ENCODE data around the gene PLA1A.
"Not testable (repeated sequence)": the region's sequence is repeated elsewhere in the genome, so short reads cannot be mapped to it uniquely, and the experiment has no call there.

PLA1A gene, protein sequence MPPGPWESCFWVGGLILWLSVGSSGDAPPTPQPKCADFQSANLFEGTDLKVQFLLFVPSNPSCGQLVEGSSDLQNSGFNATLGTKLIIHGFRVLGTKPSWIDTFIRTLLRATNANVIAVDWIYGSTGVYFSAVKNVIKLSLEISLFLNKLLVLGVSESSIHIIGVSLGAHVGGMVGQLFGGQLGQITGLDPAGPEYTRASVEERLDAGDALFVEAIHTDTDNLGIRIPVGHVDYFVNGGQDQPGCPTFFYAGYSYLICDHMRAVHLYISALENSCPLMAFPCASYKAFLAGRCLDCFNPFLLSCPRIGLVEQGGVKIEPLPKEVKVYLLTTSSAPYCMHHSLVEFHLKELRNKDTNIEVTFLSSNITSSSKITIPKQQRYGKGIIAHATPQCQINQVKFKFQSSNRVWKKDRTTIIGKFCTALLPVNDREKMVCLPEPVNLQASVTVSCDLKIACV

GRCh38 chr3:119597548-119598288, at the start of gene PLA1A:
Gene PLA1A (plus strand): TSS chr3:119597885. CDS start chr3:119597914, 29 bp downstream.
- Mint-ChIP-seq H3K4me3 (no peak within 1 kb of the TSS), H3K27ac (peak within 1 kb of the TSS; percentile 33)

DNA sequence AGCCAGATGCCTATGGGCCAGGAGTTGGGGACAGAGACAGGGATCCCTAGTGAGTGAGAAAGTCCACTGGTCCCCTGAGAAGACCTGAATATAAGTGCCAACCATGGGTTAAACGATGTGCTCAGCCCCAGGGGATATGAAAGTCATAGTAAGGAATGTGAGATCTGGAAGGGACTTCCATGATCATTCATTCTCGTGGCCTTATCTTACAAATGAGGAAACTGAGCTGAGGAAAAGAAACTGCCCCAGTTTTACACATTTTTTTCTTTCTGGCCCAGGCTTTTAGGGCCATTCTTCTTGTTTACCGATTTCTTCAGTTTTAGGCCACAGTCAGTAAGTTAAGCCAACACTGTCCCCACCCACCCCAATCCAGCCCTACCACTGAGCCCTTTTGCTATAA, 49.3 kb upstream of the PLA1A start:
- DNase-seq (ENCODE audit: low spot score in 2 of 2), result no peak
- H3K27ac Mint-ChIP-seq, result peak overlapping the region; percentile 47
- no peaks in the 10 kb centered on the region for H3K9me3 Mint-ChIP-seq
- H3K36me3 Mint-ChIP-seq, result peaks cover 4% of the 10 kb centered on the region
- no peak for ATAC-seq (ENCODE audit: low read depth)
- no peaks in the 10 kb centered on the region for H3K27me3 Mint-ChIP-seq
- no peak overlapping the region for H3K4me3 Mint-ChIP-seq
- H3K4me1 Mint-ChIP-seq, result peaks cover 51% of the 10 kb centered on the region

More at GRCh38 chr3:119597548-119598288, at the start of gene PLA1A:
- peaks cover 27% of the 10 kb centered on the region for H3K4me1 Mint-ChIP-seq
- no peaks in the 10 kb centered on the region for H3K9me3 Mint-ChIP-seq
- no peaks in the 10 kb centered on the region for H3K36me3 Mint-ChIP-seq
- no peak for ATAC-seq (ENCODE audit: low read depth)
- no peak for DNase-seq (ENCODE audit: low spot score in 2 of 2)
- H3K27me3 Mint-ChIP-seq, result no peaks in the 10 kb centered on the region

DNA sequence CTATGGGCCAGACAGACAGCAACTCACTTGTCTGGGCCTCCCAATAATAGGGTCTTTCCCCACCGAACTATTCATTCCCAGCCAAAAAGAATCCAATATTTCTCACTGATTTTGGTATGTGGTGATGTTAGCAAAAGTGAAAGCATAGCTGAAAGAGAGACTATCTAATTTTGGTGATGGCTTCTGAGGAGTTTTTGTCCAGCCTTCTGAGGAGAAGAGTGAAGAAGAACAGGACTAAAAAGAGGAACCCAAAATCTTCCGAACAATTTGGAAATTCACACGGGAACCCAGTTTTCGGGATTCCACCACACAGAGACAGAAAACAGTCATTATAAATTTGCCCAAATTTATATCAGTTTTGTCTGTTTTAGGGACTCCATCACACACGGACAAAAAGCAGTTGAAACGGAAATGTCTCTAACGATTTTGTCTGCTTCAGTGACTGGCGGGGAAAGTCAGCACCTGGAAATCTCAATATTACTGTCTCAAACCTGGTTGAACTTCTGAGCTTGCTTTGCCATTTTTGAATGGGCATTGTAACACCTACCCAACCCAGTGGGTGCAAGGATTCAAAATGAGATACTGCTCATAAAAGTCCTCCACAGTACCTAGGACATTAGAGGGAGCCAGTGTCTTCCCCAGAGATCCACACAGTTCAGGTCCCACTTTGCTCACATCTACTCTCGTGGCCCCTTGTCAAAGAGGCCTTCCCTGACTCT, 47.3 kb upstream of the PLA1A start:
- no peaks in the 10 kb centered on the region for H3K27me3 Mint-ChIP-seq
- DNase-seq (ENCODE audit: low spot score in 2 of 2) (no peak), ATAC-seq (ENCODE audit: low read depth) (no peak)
- peak overlapping the region; percentile 92 for H3K27ac Mint-ChIP-seq
- H3K9me3 Mint-ChIP-seq, result no peaks in the 10 kb centered on the region
- peaks cover 2% of the 10 kb centered on the region for H3K36me3 Mint-ChIP-seq
- peaks cover 65% of the 10 kb centered on the region for H3K4me1 Mint-ChIP-seq
- H3K4me3 Mint-ChIP-seq, result peak overlapping the region; percentile 69

DNA sequence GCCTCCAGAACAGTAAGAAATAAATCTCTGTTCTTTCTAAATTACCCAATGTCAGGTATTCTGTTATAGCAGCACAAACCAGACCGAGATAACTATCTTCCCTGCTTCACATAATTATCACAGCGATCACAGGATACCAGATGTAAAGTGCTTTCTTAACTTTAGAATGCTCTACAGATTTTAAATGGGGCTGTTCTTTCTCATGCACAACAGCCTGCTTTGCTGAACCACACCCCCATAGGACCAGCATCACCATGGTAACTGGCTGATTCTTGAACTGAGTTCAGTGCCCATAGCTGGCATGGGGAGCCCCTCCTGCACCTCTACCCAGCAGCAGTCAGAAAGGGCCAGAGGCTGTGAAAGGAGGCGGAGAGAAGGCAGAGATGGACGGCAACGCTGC, 46.1 kb upstream of the PLA1A start:
- Mint-ChIP-seq H3K27ac (peak overlapping the region; percentile 92), H3K9me3 (no peaks in the 10 kb centered on the region), H3K4me3 (peak overlapping the region; percentile 73), H3K4me1 (peaks cover 68% of the 10 kb centered on the region), H3K27me3 (no peaks in the 10 kb centered on the region), H3K36me3 (peaks cover 2% of the 10 kb centered on the region)
- no peak for DNase-seq (ENCODE audit: low spot score in 2 of 2)
- peak; percentile 66 for ATAC-seq (ENCODE audit: low read depth)

DNA sequence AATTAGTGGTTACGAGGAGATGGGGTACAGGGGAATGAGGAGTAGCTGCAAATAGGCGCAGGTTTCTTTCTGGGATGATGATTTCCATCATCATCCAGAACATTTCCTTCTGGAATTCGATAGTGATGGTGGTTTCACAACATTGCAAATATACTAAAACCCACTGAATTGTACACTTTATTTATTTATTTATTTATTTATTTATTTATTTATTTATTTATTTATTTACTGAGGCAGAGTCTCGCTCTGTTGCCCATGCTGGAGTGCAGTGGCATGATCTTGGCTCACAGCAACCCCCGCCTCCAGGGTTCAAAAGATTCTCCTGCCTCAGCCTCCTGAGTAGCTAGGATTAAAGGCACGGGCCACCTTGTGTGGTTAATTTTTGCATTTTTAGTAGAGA, 44.8 kb upstream of the PLA1A start:
- H3K9me3 Mint-ChIP-seq; H3K4me3 Mint-ChIP-seq; DNase-seq (ENCODE audit: low spot score in 2 of 2); ATAC-seq (ENCODE audit: low read depth); H3K36me3 Mint-ChIP-seq; H3K27me3 Mint-ChIP-seq: not testable (repeated sequence)
- Mint-ChIP-seq H3K27ac (peak overlapping the region; percentile 92), H3K4me1 (peaks cover 68% of the 10 kb centered on the region)

- no peaks in the 10 kb centered on the region for H3K27me3 Mint-ChIP-seq
These were observed 43.8 kb upstream of the PLA1A start for GRCh38 chr3:119553823-119554415.

GRCh38 chr3:119555309-119555735, 42.4 kb upstream of the PLA1A start:
- Mint-ChIP-seq H3K27ac (peak overlapping the region; percentile 99), H3K36me3 (peaks cover 2% of the 10 kb centered on the region), H3K27me3 (no peaks in the 10 kb centered on the region), H3K9me3 (no peaks in the 10 kb centered on the region), H3K4me3 (peak overlapping the region; percentile 81), H3K4me1 (peaks cover 68% of the 10 kb centered on the region)
- DNase-seq (ENCODE audit: low spot score in 2 of 2) (peak in 1 of 2 donors; percentile 37), ATAC-seq (ENCODE audit: low read depth) (peak; percentile 53)

More at GRCh38 chr3:119553823-119554415, 43.8 kb upstream of the PLA1A start:
- no peaks in the 10 kb centered on the region for H3K9me3 Mint-ChIP-seq
- peaks cover 2% of the 10 kb centered on the region for H3K36me3 Mint-ChIP-seq
- H3K4me3 Mint-ChIP-seq, result peak overlapping the region; percentile 81
- peaks cover 70% of the 10 kb centered on the region for H3K4me1 Mint-ChIP-seq
- no peak for ATAC-seq (ENCODE audit: low read depth)
- H3K27ac Mint-ChIP-seq, result peak overlapping the region; percentile 99
- DNase-seq (ENCODE audit: low spot score in 2 of 2), result no peak

GRCh38 chr3:119555929-119556328, 41.8 kb upstream of the PLA1A start:
- peaks cover 2% of the 10 kb centered on the region for H3K36me3 Mint-ChIP-seq

DNA sequence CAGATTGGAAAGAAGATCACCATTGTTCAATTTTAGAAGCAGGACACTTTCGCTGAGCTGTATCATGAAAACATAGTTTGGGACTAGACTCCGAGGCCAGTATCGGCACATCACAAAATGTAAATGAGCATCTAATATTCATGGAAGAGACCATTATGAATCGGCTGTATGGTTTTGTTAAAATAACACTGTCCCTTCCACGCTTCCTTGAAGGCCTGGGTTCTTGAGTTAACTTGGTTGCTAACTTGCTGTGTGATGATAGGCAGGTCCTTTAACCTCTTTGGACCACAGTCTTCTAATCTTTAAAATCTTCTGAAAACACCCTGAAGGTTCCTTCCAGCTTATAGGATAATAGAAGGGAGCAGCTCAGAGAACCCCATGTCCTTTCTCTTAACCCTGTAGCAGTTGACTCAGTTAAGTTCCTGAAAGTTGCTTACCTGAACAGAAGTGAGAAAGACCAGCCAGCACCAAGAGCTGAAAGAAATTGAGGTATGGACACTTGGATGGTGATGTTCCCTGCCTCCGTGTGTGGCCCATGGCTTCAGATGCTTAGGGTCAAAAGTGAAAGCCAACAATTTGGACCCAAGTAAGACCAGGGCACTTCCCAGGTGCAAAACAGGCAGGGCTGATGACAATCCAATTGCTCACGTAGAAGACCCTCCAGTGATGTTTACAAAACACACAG, 40.4 kb upstream of the PLA1A start:
- Mint-ChIP-seq H3K9me3 (no peaks in the 10 kb centered on the region), H3K27me3 (no peaks in the 10 kb centered on the region), H3K36me3 (peaks cover 2% of the 10 kb centered on the region), H3K4me3 (peak overlapping the region; percentile 81), H3K4me1 (peaks cover 57% of the 10 kb centered on the region), H3K27ac (peak overlapping the region; percentile 99)
- ATAC-seq (ENCODE audit: low read depth), result no peak
- no peak for DNase-seq (ENCODE audit: low spot score in 2 of 2)

More at GRCh38 chr3:119555929-119556328, 41.8 kb upstream of the PLA1A start:
- H3K27me3 Mint-ChIP-seq, result no peaks in the 10 kb centered on the region
- no peak for ATAC-seq (ENCODE audit: low read depth)
- H3K9me3 Mint-ChIP-seq, result no peaks in the 10 kb centered on the region
- peak overlapping the region; percentile 81 for H3K4me3 Mint-ChIP-seq
- H3K27ac Mint-ChIP-seq, result peak overlapping the region; percentile 99
- H3K4me1 Mint-ChIP-seq, result peaks cover 65% of the 10 kb centered on the region
- no peak for DNase-seq (ENCODE audit: low spot score in 2 of 2)

- DNase-seq (ENCODE audit: low spot score in 2 of 2) (no peak), ATAC-seq (ENCODE audit: low read depth) (no peak)
- H3K9me3 Mint-ChIP-seq, result no peaks in the 10 kb centered on the region
- no peaks in the 10 kb centered on the region for H3K27me3 Mint-ChIP-seq
- peak overlapping the region; percentile 81 for H3K4me3 Mint-ChIP-seq
- H3K36me3 Mint-ChIP-seq, result peaks cover 2% of the 10 kb centered on the region
- H3K4me1 Mint-ChIP-seq, result peaks cover 56% of the 10 kb centered on the region
- peak overlapping the region; percentile 99 for H3K27ac Mint-ChIP-seq
These were observed 39.8 kb upstream of the PLA1A start for GRCh38 chr3:119557877-119558269.

DNA sequence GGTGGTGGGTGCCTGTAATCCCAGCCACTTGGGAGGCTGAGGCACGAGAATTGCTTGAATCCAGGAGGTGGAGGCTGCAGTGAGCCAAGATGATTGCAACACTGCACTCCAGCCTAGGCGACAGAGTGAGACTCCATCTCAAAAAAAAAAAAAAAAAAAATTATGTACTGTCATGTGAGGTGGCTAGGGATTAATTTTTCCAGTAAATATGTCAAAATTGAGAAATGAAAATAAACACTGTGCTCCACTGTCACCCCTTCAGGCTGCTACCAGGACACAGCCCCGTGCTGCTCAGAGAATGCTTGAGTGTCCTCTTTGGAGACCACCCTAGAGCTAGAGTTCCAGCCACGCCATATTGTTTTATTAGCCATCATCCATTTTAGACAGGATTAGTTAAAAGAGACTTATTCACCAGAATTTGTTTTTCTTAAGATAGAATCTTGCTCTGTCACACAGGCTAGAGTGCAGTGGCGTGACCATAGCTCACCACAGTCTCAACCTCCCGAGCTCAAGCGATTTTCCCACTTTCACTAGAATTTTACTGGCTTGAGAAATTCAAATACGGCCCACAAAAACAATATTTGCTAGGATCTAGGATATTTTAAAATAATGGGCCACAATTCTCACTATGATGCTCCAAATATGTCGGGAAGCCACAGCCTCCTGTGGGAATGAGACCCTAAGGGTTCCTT, 38.9 kb upstream of the PLA1A start:
- ATAC-seq (ENCODE audit: low read depth) (no peak), DNase-seq (ENCODE audit: low spot score in 2 of 2) (no peak)
- Mint-ChIP-seq H3K4me3 (peak overlapping the region; percentile 81), H3K27me3 (no peaks in the 10 kb centered on the region), H3K27ac (peak overlapping the region; percentile 99), H3K9me3 (no peaks in the 10 kb centered on the region), H3K36me3 (peaks cover 2% of the 10 kb centered on the region), H3K4me1 (peaks cover 50% of the 10 kb centered on the region)

GRCh38 chr3:119559441-119559963, 38.2 kb upstream of the PLA1A start, which contains the start of gene CD80:
Gene CD80 (minus strand): TSS chr3:119559614. CDS start chr3:119557728, 1,886 bp downstream.
- DNase-seq (ENCODE audit: low spot score in 2 of 2), result peak; percentile 63 to 79

More at GRCh38 chr3:119559441-119559963, 38.2 kb upstream of the PLA1A start, which contains the start of gene CD80:
- H3K9me3 Mint-ChIP-seq, result no peaks in the 10 kb centered on the region
- no peaks in the 10 kb centered on the region for H3K36me3 Mint-ChIP-seq
- peak within 1 kb of the TSS; percentile 81 for H3K4me3 Mint-ChIP-seq
- peaks cover 44% of the 10 kb centered on the region for H3K4me1 Mint-ChIP-seq
- peak; percentile 55 for ATAC-seq (ENCODE audit: low read depth)
- peak within 1 kb of the TSS; percentile 99 for H3K27ac Mint-ChIP-seq
- no peaks in the 10 kb centered on the region for H3K27me3 Mint-ChIP-seq
